Activated CD8-positive, alpha-beta memory T cell treated with anti-CD3 and anti-CD28 coated beads for 4 hours (primary cell): ENCODE measurements around the gene SMC1A.
"Not testable (repeated sequence)": the region's sequence is repeated elsewhere in the genome, so short reads cannot be mapped to it uniquely, and the experiment has no call there.

Experiments
- DNase-seq, 2 donors: peaks; one replicate each; pipeline ENCODE4 v3.0.0-alpha.2; 2020; ENCODE audit warnings: low read depth in 2 of 2

SMC1A gene

GRCh38 chrX:53422861-53423306 is 430 bp upstream of the SMC1A start, which contains the start of gene RIBC1:
Gene RIBC1, plus strand, starts transcription at chrX:53422873. Its CDS starts 3,404 bp downstream, at chrX:53426277.
- no peak for DNase-seq

GRCh38 chrX:53421772-53422085 is 725 bp downstream of the SMC1A start:
- no peak for DNase-seq

- DNase-seq, result no peak
These were observed 1.3 kb downstream of the SMC1A start for GRCh38 chrX:53421125-53421524.

- not testable (repeated sequence) for DNase-seq
These were observed 2.1 kb downstream of the SMC1A start for GRCh38 chrX:53420351-53420750.

- DNase-seq, result no peak
These were observed 10.0 kb downstream of the SMC1A start for GRCh38 chrX:53412446-53412845.

- DNase-seq, result no peak
These were observed 18.9 kb downstream of the SMC1A start for GRCh38 chrX:53403535-53403934.

- no peak for DNase-seq
These were observed 24.2 kb downstream of the SMC1A start for GRCh38 chrX:53398216-53398615.

GRCh38 chrX:53395605-53396298 is 26.7 kb downstream of the SMC1A start:
- no peak for DNase-seq

GRCh38 chrX:53383376-53384076 is 38.9 kb downstream of the SMC1A start:
- DNase-seq, result no peak

GRCh38 chrX:53379747-53380146 is 42.7 kb downstream of the SMC1A start:
- no peak for DNase-seq

- DNase-seq, result no peak
These were observed 43.3 kb downstream of the SMC1A start for GRCh38 chrX:53379008-53379710.

- no peak for DNase-seq
These were observed 45.0 kb downstream of the SMC1A start for GRCh38 chrX:53377464-53377863.

GRCh38 chrX:53376888-53377287 is 45.6 kb downstream of the SMC1A start:
- no peak for DNase-seq

GRCh38 chrX:53374923-53375322 is 47.5 kb downstream of the SMC1A start:
- DNase-seq, result no peak

- DNase-seq, result no peak
These were observed 48.1 kb downstream of the SMC1A start for GRCh38 chrX:53374222-53374820.

- no peak for DNase-seq
These were observed 49.1 kb downstream of the SMC1A start for GRCh38 chrX:53373307-53373706.

GRCh38 chrX:53366454-53366853 is 56.0 kb downstream of the SMC1A start:
- DNase-seq, result not testable (repeated sequence)

- DNase-seq, result no peak
These were observed 60.0 kb downstream of the SMC1A start for GRCh38 chrX:53362449-53362848.

GRCh38 chrX:53357799-53358530 is 64.5 kb downstream of the SMC1A start:
- no peak for DNase-seq

- no peak for DNase-seq
These were observed 66.3 kb downstream of the SMC1A start for GRCh38 chrX:53356186-53356585.

- DNase-seq, result no peak
These were observed 67.8 kb downstream of the SMC1A start for GRCh38 chrX:53354669-53355068.

- DNase-seq, result no peak
These were observed 74.5 kb downstream of the SMC1A start for GRCh38 chrX:53347948-53348347.
